K562 treated with DMSO at 1 percent for 4 hours (cell line): Measurements from ENCODE around the gene GOLGA8A. TPM values are rescaled to one million over a fixed set of nuclear protein-coding genes. Genes with fewer than 3 reads are reported as not detected.

Source experiments
- total RNA-seq: library from RNA; unstranded; fragments of 300-600 nt; gene quantifications from 2 replicates; pipeline ENCODE4 v1.2.3, GENCODE V29; 2022; ENCODE audit not compliant: insufficient read depth

Gene GOLGA8A, protein sequence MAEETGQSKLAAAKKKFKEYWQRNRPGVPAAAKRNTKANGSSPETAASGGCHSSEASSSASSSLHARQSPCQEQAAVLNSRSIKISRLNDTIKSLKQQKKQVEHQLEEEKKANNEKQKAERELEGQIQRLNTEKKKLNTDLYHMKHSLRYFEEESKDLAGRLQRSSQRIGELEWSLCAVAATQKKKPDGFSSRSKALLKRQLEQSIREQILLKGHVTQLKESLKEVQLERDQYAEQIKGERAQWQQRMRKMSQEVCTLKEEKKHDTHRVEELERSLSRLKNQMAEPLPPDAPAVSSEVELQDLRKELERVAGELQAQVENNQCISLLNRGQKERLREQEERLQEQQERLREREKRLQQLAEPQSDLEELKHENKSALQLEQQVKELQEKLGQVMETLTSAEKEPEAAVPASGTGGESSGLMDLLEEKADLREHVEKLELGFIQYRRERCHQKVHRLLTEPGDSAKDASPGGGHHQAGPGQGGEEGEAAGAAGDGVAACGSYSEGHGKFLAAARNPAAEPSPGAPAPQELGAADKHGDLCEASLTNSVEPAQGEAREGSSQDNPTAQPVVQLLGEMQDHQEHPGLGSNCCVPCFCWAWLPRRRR
- total RNA-seq: 17.6 and 51.2 TPM in 2 replicates

DNA sequence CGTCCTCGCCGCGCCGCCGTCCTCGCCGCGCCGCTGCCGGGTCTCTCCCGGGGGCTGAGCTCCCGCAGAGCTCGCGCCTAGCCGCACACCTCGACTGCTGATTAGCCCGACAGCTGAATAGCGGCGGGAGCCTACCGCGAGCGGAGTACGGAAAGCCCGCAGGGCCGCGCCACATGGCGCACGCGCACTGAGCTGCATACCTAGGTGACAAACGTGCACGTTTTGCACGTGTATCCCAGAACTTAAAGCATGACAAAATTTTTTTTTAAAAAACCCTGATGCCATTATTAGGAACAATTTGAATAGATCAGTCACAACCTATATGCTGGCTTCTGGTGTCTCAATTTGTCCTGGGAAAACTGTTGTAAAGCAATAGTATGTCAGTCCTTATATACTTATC, at the start of gene GOLGA8A:
TSS of gene GOLGA8A (minus strand) at position 122 of the 400 bp plus-strand sequence. CDS start 48,117 bp downstream, outside the sequence.

Other genes with a start within 250 kb of the GOLGA8A start
- gene KATNBL1, start 227.7 kb downstream of the GOLGA8A start, total RNA-seq: 8.6 and 9.2 TPM in 2 replicates
- gene EMC4, start 212.8 kb downstream of the GOLGA8A start, total RNA-seq: 90.0 and 110 TPM in 2 replicates
- gene SLC12A6, start 100.0 kb downstream of the GOLGA8A start, total RNA-seq: 6.0 and 9.7 TPM in 2 replicates
- 319 and 325 TPM in 2 replicates for gene NOP10, start 94.7 kb downstream of the GOLGA8A start, total RNA-seq
- not detected in 2 replicates for gene NUTM1, start 94.5 kb downstream of the GOLGA8A start, total RNA-seq
- gene LPCAT4, start 70.6 kb downstream of the GOLGA8A start, total RNA-seq: 17.2 and 28.2 TPM in 2 replicates
- 29.8 and 81.2 TPM in 2 replicates for gene GOLGA8B, start 145.8 kb upstream of the GOLGA8A start, total RNA-seq